Measurements from ENCODE around the gene PIRT. TPM values are rescaled to one million over a fixed set of nuclear protein-coding genes. Genes with fewer than 3 reads are reported as not detected.

PIRT gene
- total RNA-seq, 1 donor from 2014 or later: not detected

DNA sequence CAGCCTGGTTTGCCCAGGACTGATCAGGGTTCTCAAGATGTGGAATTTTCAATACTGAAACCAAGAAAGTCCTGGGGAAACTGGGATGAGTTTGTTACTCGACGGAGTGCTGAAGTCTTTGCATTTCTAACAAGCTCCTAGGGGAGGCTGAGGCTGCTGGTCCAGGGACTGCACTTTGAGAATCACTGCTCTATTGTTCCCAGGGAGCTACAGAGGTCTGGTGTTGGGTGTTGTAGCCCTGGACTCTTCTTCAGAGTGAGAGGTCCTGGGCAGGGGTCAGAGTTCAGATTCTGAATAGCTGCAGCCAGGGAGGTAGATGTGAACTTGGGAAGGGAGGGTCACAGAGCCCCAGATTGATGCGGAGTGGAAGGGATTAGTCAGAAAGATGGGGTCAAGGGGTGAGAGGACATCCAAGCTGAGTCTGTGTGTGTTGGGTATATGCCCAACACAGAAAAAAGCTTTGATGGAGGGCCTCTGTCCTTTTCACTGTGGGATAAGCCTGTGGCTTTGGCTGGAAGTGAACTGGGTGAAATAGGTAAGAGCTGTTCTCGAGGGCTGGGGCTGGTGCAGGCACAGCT is 48.1 kb downstream of the PIRT start:
- Histone ChIP-seq H3K9me3 (replicated peaks) (no peaks in the 10 kb centered on the region), H3K27me3 (ENCODE audit: low read depth) (no peaks in the 10 kb centered on the region), H3K36me3 (no peaks in the 10 kb centered on the region), H3K4me1 (peaks cover 14% of the 10 kb centered on the region), H3K27ac (replicated peaks) (no peak overlapping the region), H3K4me3 (no peak overlapping the region)
- TF ChIP-seq, protein P1, sequence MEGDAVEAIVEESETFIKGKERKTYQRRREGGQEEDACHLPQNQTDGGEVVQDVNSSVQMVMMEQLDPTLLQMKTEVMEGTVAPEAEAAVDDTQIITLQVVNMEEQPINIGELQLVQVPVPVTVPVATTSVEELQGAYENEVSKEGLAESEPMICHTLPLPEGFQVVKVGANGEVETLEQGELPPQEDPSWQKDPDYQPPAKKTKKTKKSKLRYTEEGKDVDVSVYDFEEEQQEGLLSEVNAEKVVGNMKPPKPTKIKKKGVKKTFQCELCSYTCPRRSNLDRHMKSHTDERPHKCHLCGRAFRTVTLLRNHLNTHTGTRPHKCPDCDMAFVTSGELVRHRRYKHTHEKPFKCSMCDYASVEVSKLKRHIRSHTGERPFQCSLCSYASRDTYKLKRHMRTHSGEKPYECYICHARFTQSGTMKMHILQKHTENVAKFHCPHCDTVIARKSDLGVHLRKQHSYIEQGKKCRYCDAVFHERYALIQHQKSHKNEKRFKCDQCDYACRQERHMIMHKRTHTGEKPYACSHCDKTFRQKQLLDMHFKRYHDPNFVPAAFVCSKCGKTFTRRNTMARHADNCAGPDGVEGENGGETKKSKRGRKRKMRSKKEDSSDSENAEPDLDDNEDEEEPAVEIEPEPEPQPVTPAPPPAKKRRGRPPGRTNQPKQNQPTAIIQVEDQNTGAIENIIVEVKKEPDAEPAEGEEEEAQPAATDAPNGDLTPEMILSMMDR (IDR thresholded peaks at IDR 0.05; ENCODE audit: borderline replicate concordance): no peak
- intact Hi-C loops (cut with micrococcal nuclease): no loop called here
- DNase-seq: no peak

DNA sequence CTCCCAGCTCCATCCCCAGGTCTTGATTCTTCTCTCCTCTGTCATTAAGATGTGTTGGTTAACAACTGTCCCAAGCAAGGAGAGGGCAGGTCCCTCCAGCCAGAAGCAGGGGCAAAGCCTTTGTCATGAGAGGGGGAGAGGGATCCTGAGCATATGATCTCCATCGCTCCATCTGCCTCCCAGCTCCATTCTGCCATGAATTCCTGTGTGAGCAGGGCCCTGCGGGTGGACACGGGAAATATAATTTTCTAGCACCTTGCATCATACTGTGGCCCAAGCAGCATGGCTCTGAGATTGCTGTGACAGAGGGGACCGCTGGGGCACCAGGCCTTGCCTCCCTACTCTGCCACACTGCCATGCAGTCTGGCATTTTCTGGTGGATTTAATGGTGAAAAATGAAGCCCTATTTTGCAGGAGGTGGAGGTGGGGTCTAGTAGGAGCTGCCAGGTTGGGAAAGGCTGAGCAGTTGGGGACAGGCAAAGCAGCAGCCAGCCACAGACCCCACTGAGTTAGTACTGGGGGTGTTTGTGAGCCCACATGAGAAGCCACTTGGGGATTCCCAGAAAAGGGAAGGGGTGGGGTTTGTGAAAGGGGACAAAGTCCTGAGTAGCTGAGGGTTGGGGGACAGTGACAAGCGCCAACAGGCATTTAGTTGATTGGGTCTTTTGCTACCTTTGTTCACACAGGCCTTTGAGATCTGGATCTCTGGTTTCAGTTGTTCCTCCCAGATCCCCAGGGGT is 50.4 kb downstream of the PIRT start:
- Histone ChIP-seq H3K27ac (replicated peaks) (no peak overlapping the region), H3K36me3 (no peaks in the 10 kb centered on the region), H3K9me3 (replicated peaks) (peaks cover 10% of the 10 kb centered on the region), H3K4me1 (peaks cover 14% of the 10 kb centered on the region), H3K4me3 (no peak overlapping the region), H3K27me3 (ENCODE audit: low read depth) (no peaks in the 10 kb centered on the region)
- TF ChIP-seq, protein P1 (IDR thresholded peaks at IDR 0.05; ENCODE audit: borderline replicate concordance): no peak
- no peak for DNase-seq
- intact Hi-C loops (cut with micrococcal nuclease): no loop called here

DNA sequence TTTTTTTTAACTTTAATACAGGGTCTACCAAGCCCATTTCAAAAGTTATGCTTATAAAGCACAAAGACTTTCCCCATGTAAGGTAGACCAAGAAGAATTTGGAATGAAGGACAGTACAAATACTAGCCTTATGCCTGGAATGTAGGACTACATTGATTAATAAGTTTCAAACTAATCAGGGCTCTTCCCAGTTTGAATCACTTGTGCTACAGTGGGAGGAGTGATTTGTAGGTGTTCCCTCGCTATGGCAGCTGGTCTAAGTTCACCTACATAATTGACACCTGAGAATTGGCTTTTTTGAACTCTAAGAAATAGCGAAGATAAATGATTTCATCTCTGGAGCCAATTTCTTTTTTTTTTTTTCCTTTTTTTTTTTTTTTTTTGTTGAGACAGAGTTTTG is 52.6 kb downstream of the PIRT start:
- no peak for DNase-seq
- H3K36me3 ChIP-seq: no peaks in the 10 kb centered on the region
- TF ChIP-seq, protein P1 (IDR thresholded peaks at IDR 0.05; ENCODE audit: borderline replicate concordance): no peak
- H3K27me3 ChIP-seq (ENCODE audit: low read depth): no peaks in the 10 kb centered on the region
- intact Hi-C loops (cut with micrococcal nuclease): no loop called here
- peaks cover 20% of the 10 kb centered on the region for H3K9me3 ChIP-seq (replicated peaks)
- peaks cover 8% of the 10 kb centered on the region for H3K4me1 ChIP-seq
- no peak overlapping the region for H3K4me3 ChIP-seq
- H3K27ac ChIP-seq (replicated peaks): no peak overlapping the region

DNA sequence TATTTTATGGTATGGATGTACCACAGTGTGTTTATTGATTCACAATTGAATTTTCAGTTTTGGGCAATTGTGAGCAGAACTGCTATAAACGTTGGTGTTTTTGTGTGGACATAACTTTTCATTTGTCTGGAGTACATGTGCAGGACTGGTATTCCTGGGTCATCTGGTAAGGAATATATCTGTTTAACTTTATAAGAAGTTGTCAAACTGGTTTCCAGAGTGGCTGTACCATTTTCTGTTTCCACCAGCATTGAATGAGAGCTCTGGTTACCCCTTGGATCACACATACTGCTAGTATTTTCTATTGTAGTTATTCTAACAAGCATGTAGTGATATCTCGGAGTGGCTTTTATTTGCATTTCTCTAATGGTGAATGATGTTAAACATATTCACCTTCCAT is 58.3 kb downstream of the PIRT start:
- Histone ChIP-seq H3K9me3 (replicated peaks) (peaks cover 34% of the 10 kb centered on the region), H3K27me3 (ENCODE audit: low read depth) (no peaks in the 10 kb centered on the region), H3K27ac (replicated peaks) (no peak overlapping the region), H3K4me3 (no peak overlapping the region), H3K4me1 (no peaks in the 10 kb centered on the region), H3K36me3 (no peaks in the 10 kb centered on the region)
- TF ChIP-seq, protein P1 (IDR thresholded peaks at IDR 0.05; ENCODE audit: borderline replicate concordance): no peak
- DNase-seq: no peak
- intact Hi-C loops (cut with micrococcal nuclease): no loop called here

DNA sequence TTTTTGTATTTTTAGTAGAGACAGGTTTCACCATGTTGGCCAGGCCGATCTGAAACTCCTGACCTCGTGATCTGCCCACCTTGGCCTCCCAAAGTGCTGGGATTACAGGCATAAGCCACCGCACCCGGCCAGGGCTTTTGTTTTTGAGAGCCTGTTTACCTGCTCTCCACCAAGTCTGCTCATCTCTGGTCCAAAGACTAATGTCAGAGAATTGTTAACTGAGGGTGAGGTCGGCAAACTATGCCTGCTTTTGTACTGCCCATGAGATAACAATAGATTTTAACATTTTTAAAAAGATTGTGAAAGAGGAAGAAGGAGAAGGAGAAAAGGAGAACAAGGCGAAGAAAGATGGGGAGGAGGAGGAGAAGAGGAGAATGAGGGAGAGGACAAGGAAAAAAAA is 60.0 kb downstream of the PIRT start:
- DNase-seq: no peak
- Histone ChIP-seq H3K27ac (replicated peaks) (no peak overlapping the region), H3K36me3 (no peaks in the 10 kb centered on the region), H3K4me3 (no peak overlapping the region), H3K27me3 (ENCODE audit: low read depth) (no peaks in the 10 kb centered on the region), H3K9me3 (replicated peaks) (peaks cover 28% of the 10 kb centered on the region), H3K4me1 (no peaks in the 10 kb centered on the region)
- TF ChIP-seq, protein P1 (IDR thresholded peaks at IDR 0.05; ENCODE audit: borderline replicate concordance): no peak
- intact Hi-C loops (cut with micrococcal nuclease): no loop called here

Data from left ventricle myocardium inferior (tissue), 1 donor.